BLaER1 (cell line): ENCODE measurements around the gene PRAMEF1.
"Not testable (repeated sequence)": the region's sequence is repeated elsewhere in the genome, so short reads cannot be mapped to it uniquely, and the experiment has no call there.

Experiments
- H3K27ac ChIP-seq: shearing (Covaris generic); formaldehyde crosslinking; 2 replicates; pipeline ENCODE4 v1.8.1; 2022
- H3K27me3 ChIP-seq: shearing (Covaris generic); formaldehyde crosslinking; 2 replicates; pipeline ENCODE4 v1.8.1; 2022
- H3K36me3 ChIP-seq: shearing (Covaris generic); formaldehyde crosslinking; 2 replicates; pipeline ENCODE4 v1.8.1; 2022
- H3K4me1 ChIP-seq: shearing (Covaris generic); formaldehyde crosslinking; 2 replicates; pipeline ENCODE4 v1.8.1; 2022
- H3K4me2 ChIP-seq: shearing (Covaris generic); formaldehyde crosslinking; 2 replicates; pipeline ENCODE4 v1.8.1; 2022
- H3K4me3 ChIP-seq: shearing (Covaris generic); formaldehyde crosslinking; 2 replicates; pipeline ENCODE4 v1.8.1; 2022
- H3K9ac ChIP-seq: shearing (Covaris generic); formaldehyde crosslinking; 2 replicates; pipeline ENCODE4 v1.8.1; 2022
- H3K9me3 ChIP-seq: shearing (Covaris generic); formaldehyde crosslinking; 2 replicates; pipeline ENCODE4 v1.8.1; 2022
- H4K20me1 ChIP-seq: shearing (Covaris generic); formaldehyde crosslinking; 2 replicates; pipeline ENCODE4 v1.8.1; 2022
- Cebpa-rat ChIP-seq: shearing (Covaris generic); IDR thresholded peaks from 2 replicates; pipeline ENCODE4 v1.8.1; 2022

PRAMEF1 gene

GRCh38 chr1:12791097-12791496 is at the start of gene PRAMEF1:
PRAMEF1 (plus strand) TSS chr1:12791397; CDS start chr1:12793228, 1,831 bp downstream.
- not testable (repeated sequence) for H3K4me1 ChIP-seq, H3K27me3 ChIP-seq, H3K9ac ChIP-seq, H3K9me3 ChIP-seq, H3K27ac ChIP-seq, H4K20me1 ChIP-seq, H3K36me3 ChIP-seq, H3K4me3 ChIP-seq, H3K4me2 ChIP-seq

GRCh38 chr1:12741946-12742345 is 49.3 kb upstream of the PRAMEF1 start:
- Histone ChIP-seq H3K4me3 (no peak overlapping the region), H4K20me1 (no peaks in the 10 kb centered on the region), H3K9me3 (peaks cover 3% of the 10 kb centered on the region), H3K4me2 (no peak overlapping the region), H3K27ac (no peak overlapping the region), H3K4me1 (no peaks in the 10 kb centered on the region), H3K9ac (no peak overlapping the region), H3K36me3 (no peaks in the 10 kb centered on the region), H3K27me3 (no peaks in the 10 kb centered on the region)
- TF ChIP-seq Cebpa-rat = no peak

- Histone ChIP-seq H3K27ac (no peak overlapping the region), H3K9ac (no peak overlapping the region), H3K4me3 (no peak overlapping the region), H4K20me1 (no peaks in the 10 kb centered on the region), H3K4me1 (no peaks in the 10 kb centered on the region), H3K27me3 (no peaks in the 10 kb centered on the region), H3K36me3 (no peaks in the 10 kb centered on the region), H3K4me2 (no peak overlapping the region), H3K9me3 (peaks cover 31% of the 10 kb centered on the region)
- no peak for TF ChIP-seq Cebpa-rat
Observed at GRCh38 chr1:12745126-12745991, 45.8 kb upstream of the PRAMEF1 start.

GRCh38 chr1:12745992-12746323 is 45.2 kb upstream of the PRAMEF1 start, which contains the start of gene CFAP107:
CFAP107 (plus strand) TSS chr1:12746200; CDS start chr1:12746431, 231 bp downstream.
- no peak within 1 kb of the TSS for H3K4me3 ChIP-seq

GRCh38 chr1:12748778-12749355 is 42.3 kb upstream of the PRAMEF1 start:
- Histone ChIP-seq H3K4me3 (no peak overlapping the region), H3K4me2 (no peak overlapping the region), H3K27ac (no peak overlapping the region), H3K9me3 (peaks cover 31% of the 10 kb centered on the region), H4K20me1 (no peaks in the 10 kb centered on the region), H3K4me1 (no peaks in the 10 kb centered on the region), H3K9ac (no peak overlapping the region), H3K27me3 (no peaks in the 10 kb centered on the region), H3K36me3 (no peaks in the 10 kb centered on the region)
- TF ChIP-seq Cebpa-rat = no peak

More at GRCh38 chr1:12745992-12746323, 45.2 kb upstream of the PRAMEF1 start, which contains the start of gene CFAP107:
- Histone ChIP-seq H3K36me3 (no peaks in the 10 kb centered on the region), H3K9me3 (peaks cover 31% of the 10 kb centered on the region), H3K27ac (no peak within 1 kb of the TSS), H3K27me3 (no peaks in the 10 kb centered on the region), H4K20me1 (no peaks in the 10 kb centered on the region), H3K9ac (no peak within 1 kb of the TSS), H3K4me2 (no peak within 1 kb of the TSS), H3K4me1 (no peaks in the 10 kb centered on the region)
- TF ChIP-seq Cebpa-rat = no peak

GRCh38 chr1:12754738-12755137 is 36.5 kb upstream of the PRAMEF1 start:
- no peak for TF ChIP-seq Cebpa-rat
- Histone ChIP-seq H3K4me2 (no peak overlapping the region), H3K27me3 (no peaks in the 10 kb centered on the region)

GRCh38 chr1:12756273-12756672 is 34.9 kb upstream of the PRAMEF1 start:
- Histone ChIP-seq H3K4me3 (no peak overlapping the region), H3K9me3 (no peaks in the 10 kb centered on the region), H4K20me1 (no peaks in the 10 kb centered on the region), H3K36me3 (no peaks in the 10 kb centered on the region), H3K4me2 (no peak overlapping the region), H3K27me3 (no peaks in the 10 kb centered on the region), H3K9ac (no peak overlapping the region), H3K4me1 (no peaks in the 10 kb centered on the region), H3K27ac (no peak overlapping the region)
- TF ChIP-seq Cebpa-rat = no peak

More at GRCh38 chr1:12754738-12755137, 36.5 kb upstream of the PRAMEF1 start:
- no peaks in the 10 kb centered on the region for H3K36me3 ChIP-seq
- no peaks in the 10 kb centered on the region for H3K4me1 ChIP-seq
- no peak overlapping the region for H3K27ac ChIP-seq
- no peak overlapping the region for H3K9ac ChIP-seq
- H3K9me3 ChIP-seq = peaks cover under 1% of the 10 kb centered on the region; the same call in 1 of the 2 replicates
- H4K20me1 ChIP-seq = no peaks in the 10 kb centered on the region
- H3K4me3 ChIP-seq = no peak overlapping the region

- no peak for TF ChIP-seq Cebpa-rat
- H3K36me3 ChIP-seq = no peaks in the 10 kb centered on the region
- no peak overlapping the region for H3K9ac ChIP-seq
- H4K20me1 ChIP-seq = no peaks in the 10 kb centered on the region
- H3K4me2 ChIP-seq = no peak overlapping the region
- no peak overlapping the region for H3K4me3 ChIP-seq
- no peaks in the 10 kb centered on the region for H3K27me3 ChIP-seq
- H3K27ac ChIP-seq = no peak overlapping the region
- no peaks in the 10 kb centered on the region for H3K9me3 ChIP-seq
- no peaks in the 10 kb centered on the region for H3K4me1 ChIP-seq
Observed at GRCh38 chr1:12756768-12757413, 34.3 kb upstream of the PRAMEF1 start.

- H3K4me1 ChIP-seq = no peaks in the 10 kb centered on the region
- no peak overlapping the region for H3K27ac ChIP-seq
- no peaks in the 10 kb centered on the region for H3K9me3 ChIP-seq
- H3K4me3 ChIP-seq = no peak overlapping the region
- no peaks in the 10 kb centered on the region for H4K20me1 ChIP-seq
- no peak overlapping the region for H3K9ac ChIP-seq
- TF ChIP-seq Cebpa-rat = no peak
- H3K27me3 ChIP-seq = no peaks in the 10 kb centered on the region
- H3K4me2 ChIP-seq = no peak overlapping the region
- H3K36me3 ChIP-seq = no peaks in the 10 kb centered on the region
Observed at GRCh38 chr1:12757836-12758235, 33.4 kb upstream of the PRAMEF1 start.

- H3K27ac ChIP-seq = no peak overlapping the region
- no peaks in the 10 kb centered on the region for H3K9me3 ChIP-seq
- no peak overlapping the region for H3K4me2 ChIP-seq
- H3K4me1 ChIP-seq = no peaks in the 10 kb centered on the region
- no peaks in the 10 kb centered on the region for H3K27me3 ChIP-seq
- no peak overlapping the region for H3K4me3 ChIP-seq
- no peaks in the 10 kb centered on the region for H3K36me3 ChIP-seq
- H4K20me1 ChIP-seq = no peaks in the 10 kb centered on the region
- no peak overlapping the region for H3K9ac ChIP-seq
- no peak for TF ChIP-seq Cebpa-rat
Observed at GRCh38 chr1:12760256-12760795, 30.9 kb upstream of the PRAMEF1 start.
